Measurements from ENCODE around the gene DMD. TPM values are rescaled to one million over a fixed set of nuclear protein-coding genes. Genes with fewer than 3 reads are reported as not detected.

Gene DMD
- total RNA-seq, 1 donor from 2014 or later: 22.2 TPM

GRCh38 chrX:33160273-33160672 lies 51.1 kb downstream of the DMD start:
- Histone ChIP-seq H3K4me2 (ENCODE audit: low read length) (no peak overlapping the region), H3K9me3 (ENCODE audit: insufficient read depth, low read depth, low read length) (no peaks in the 10 kb centered on the region), H3K36me3 (ENCODE audit: insufficient read depth, low read length) (no peaks in the 10 kb centered on the region), H4K20me1 (ENCODE audit: insufficient read depth, low read length) (no peaks in the 10 kb centered on the region), H3K27ac (ENCODE audit: low read depth, low read length) (no peak overlapping the region), H3K4me3 (ENCODE audit: insufficient read depth, low read depth, low read length) (no peak overlapping the region), H2AFZ (ENCODE audit: low read depth, low read length) (no peak overlapping the region), H3K27me3 (ENCODE audit: insufficient read depth, low read length) (no peaks in the 10 kb centered on the region), H3K4me1 (ENCODE audit: insufficient read depth, low read length) (no peaks in the 10 kb centered on the region), H3K79me2 (ENCODE audit: insufficient read depth, low read length) (no peaks in the 10 kb centered on the region), H3K9ac (ENCODE audit: low read length) (no peak overlapping the region)
- Mint-ChIP-seq H3K27ac (ENCODE audit: unreplicated experiment) (no peak overlapping the region), H3K4me1 (ENCODE audit: low read depth, unreplicated experiment) (peaks cover 2% of the 10 kb centered on the region), H3K27me3 (ENCODE audit: low read depth, unreplicated experiment) (no peaks in the 10 kb centered on the region), H3K36me3 (ENCODE audit: low read depth, unreplicated experiment) (no peaks in the 10 kb centered on the region), H3K9me3 (ENCODE audit: unreplicated experiment) (no peaks in the 10 kb centered on the region), H3K4me3 (ENCODE audit: unreplicated experiment) (no peak overlapping the region)
- no peak for TF ChIP-seq EZH2 (IDR thresholded peaks at IDR 0.05; ENCODE audit: insufficient read depth, low read length)
- no peak for TF ChIP-seq CTCF (IDR thresholded peaks at IDR 0.05; ENCODE audit: insufficient read depth, low read depth, low read length)
- DNase-seq (ENCODE audit: low read depth): no peak
- FAIRE-seq: no peak

GRCh38 chrX:33156152-33156726 lies 55.1 kb downstream of the DMD start:
- Mint-ChIP-seq H3K27ac (ENCODE audit: unreplicated experiment) (no peak overlapping the region), H3K9me3 (ENCODE audit: unreplicated experiment) (no peaks in the 10 kb centered on the region), H3K36me3 (ENCODE audit: low read depth, unreplicated experiment) (no peaks in the 10 kb centered on the region), H3K27me3 (ENCODE audit: low read depth, unreplicated experiment) (no peaks in the 10 kb centered on the region), H3K4me3 (ENCODE audit: unreplicated experiment) (no peak overlapping the region), H3K4me1 (ENCODE audit: low read depth, unreplicated experiment) (peaks cover 2% of the 10 kb centered on the region)
- no peak overlapping the region for H3K4me3 ChIP-seq (ENCODE audit: insufficient read depth, low read depth, low read length)
- no peak overlapping the region for H2AFZ ChIP-seq (ENCODE audit: low read depth, low read length)
- no peak overlapping the region for H3K27ac ChIP-seq (ENCODE audit: low read depth, low read length)
- H3K4me2 ChIP-seq (ENCODE audit: low read length): no peak overlapping the region
- no peaks in the 10 kb centered on the region for H3K4me1 ChIP-seq (ENCODE audit: insufficient read depth, low read length)
- DNase-seq (ENCODE audit: low read depth) (no peak), FAIRE-seq (no peak)
- no peaks in the 10 kb centered on the region for H3K27me3 ChIP-seq (ENCODE audit: insufficient read depth, low read length)
- no peaks in the 10 kb centered on the region for H3K36me3 ChIP-seq (ENCODE audit: insufficient read depth, low read length)
- H3K9ac ChIP-seq (ENCODE audit: low read length): no peak overlapping the region
- H3K79me2 ChIP-seq (ENCODE audit: insufficient read depth, low read length): no peaks in the 10 kb centered on the region
- H3K9me3 ChIP-seq (ENCODE audit: insufficient read depth, low read depth, low read length): no peaks in the 10 kb centered on the region
- H4K20me1 ChIP-seq (ENCODE audit: insufficient read depth, low read length): no peaks in the 10 kb centered on the region
- TF ChIP-seq CTCF (IDR thresholded peaks at IDR 0.05; ENCODE audit: insufficient read depth, low read depth, low read length) (no peak), EZH2 (IDR thresholded peaks at IDR 0.05; ENCODE audit: insufficient read depth, low read length) (no peak)

GRCh38 chrX:33149580-33149979 lies 61.8 kb downstream of the DMD start:
- Histone ChIP-seq H4K20me1 (ENCODE audit: insufficient read depth, low read length) (no peaks in the 10 kb centered on the region), H3K4me2 (ENCODE audit: low read length) (no peak overlapping the region), H3K4me3 (ENCODE audit: insufficient read depth, low read depth, low read length) (no peak overlapping the region), H3K4me1 (ENCODE audit: insufficient read depth, low read length) (no peaks in the 10 kb centered on the region), H3K36me3 (ENCODE audit: insufficient read depth, low read length) (no peaks in the 10 kb centered on the region), H3K79me2 (ENCODE audit: insufficient read depth, low read length) (no peaks in the 10 kb centered on the region), H3K9ac (ENCODE audit: low read length) (no peak overlapping the region), H3K27ac (ENCODE audit: low read depth, low read length) (no peak overlapping the region), H3K9me3 (ENCODE audit: insufficient read depth, low read depth, low read length) (no peaks in the 10 kb centered on the region), H2AFZ (ENCODE audit: low read depth, low read length) (no peak overlapping the region), H3K27me3 (ENCODE audit: insufficient read depth, low read length) (no peaks in the 10 kb centered on the region)
- H3K9me3 Mint-ChIP-seq (ENCODE audit: unreplicated experiment): no peaks in the 10 kb centered on the region
- FAIRE-seq (no peak), DNase-seq (ENCODE audit: low read depth) (no peak)
- H3K4me3 Mint-ChIP-seq (ENCODE audit: unreplicated experiment): no peak overlapping the region
- H3K27ac Mint-ChIP-seq (ENCODE audit: unreplicated experiment): no peak overlapping the region
- TF ChIP-seq EZH2 (IDR thresholded peaks at IDR 0.05; ENCODE audit: insufficient read depth, low read length): no peak
- TF ChIP-seq CTCF (IDR thresholded peaks at IDR 0.05; ENCODE audit: insufficient read depth, low read depth, low read length): no peak
- H3K4me1 Mint-ChIP-seq (ENCODE audit: low read depth, unreplicated experiment): no peaks in the 10 kb centered on the region
- H3K27me3 Mint-ChIP-seq (ENCODE audit: low read depth, unreplicated experiment): no peaks in the 10 kb centered on the region
- no peaks in the 10 kb centered on the region for H3K36me3 Mint-ChIP-seq (ENCODE audit: low read depth, unreplicated experiment)

Measured in astrocyte (in vitro differentiated cells and primary cell).